GM12892 (cell line): ENCODE results near the gene SLAMF9. TPM values are rescaled to one million over a fixed set of nuclear protein-coding genes. Genes with fewer than 3 reads are reported as not detected.
A peak's percentile ranks its signal among the peaks of the same experiment; 100 is the strongest.

ENCODE experiments used
- DNase-seq: peaks from one replicate; pipeline ENCODE4 v3.0.0; 2011; ENCODE audit not compliant: insufficient read length
- FAIRE-seq: peaks from 2 replicates; lab custom pipeline; 2011; peaks lifted over from hg19 to GRCh38; lab: Jason Lieb, UNC
- POLR2A ChIP-seq: IDR thresholded peaks from 2 replicates; pipeline ENCODE4 v1.6.1; 2011; ENCODE audit warnings: low read depth, low read length, control low read depth
- POLR2AphosphoS5 ChIP-seq: IDR thresholded peaks from 2 replicates; pipeline ENCODE4 v1.6.1; 2011; ENCODE audit warnings: low read depth, low read length, control low read depth
- TAF1 ChIP-seq: IDR thresholded peaks from 2 replicates; pipeline ENCODE4 v1.6.1; 2011; ENCODE audit warnings: low read depth, mild to moderate bottlenecking, control low read depth, low read length, borderline replicate concordance
- polyA plus RNA-seq: library from polyadenylated mRNA; unstranded; fragments of >200 nt; gene quantifications from one replicate; pipeline ENCODE4 v1.2.1, GENCODE V29; 2012; ENCODE audit warnings: missing spikeins, inconsistent platforms; ENCODE audit not compliant: missing spikeins

Gene SLAMF9
- not detected for polyA plus RNA-seq

DNA sequence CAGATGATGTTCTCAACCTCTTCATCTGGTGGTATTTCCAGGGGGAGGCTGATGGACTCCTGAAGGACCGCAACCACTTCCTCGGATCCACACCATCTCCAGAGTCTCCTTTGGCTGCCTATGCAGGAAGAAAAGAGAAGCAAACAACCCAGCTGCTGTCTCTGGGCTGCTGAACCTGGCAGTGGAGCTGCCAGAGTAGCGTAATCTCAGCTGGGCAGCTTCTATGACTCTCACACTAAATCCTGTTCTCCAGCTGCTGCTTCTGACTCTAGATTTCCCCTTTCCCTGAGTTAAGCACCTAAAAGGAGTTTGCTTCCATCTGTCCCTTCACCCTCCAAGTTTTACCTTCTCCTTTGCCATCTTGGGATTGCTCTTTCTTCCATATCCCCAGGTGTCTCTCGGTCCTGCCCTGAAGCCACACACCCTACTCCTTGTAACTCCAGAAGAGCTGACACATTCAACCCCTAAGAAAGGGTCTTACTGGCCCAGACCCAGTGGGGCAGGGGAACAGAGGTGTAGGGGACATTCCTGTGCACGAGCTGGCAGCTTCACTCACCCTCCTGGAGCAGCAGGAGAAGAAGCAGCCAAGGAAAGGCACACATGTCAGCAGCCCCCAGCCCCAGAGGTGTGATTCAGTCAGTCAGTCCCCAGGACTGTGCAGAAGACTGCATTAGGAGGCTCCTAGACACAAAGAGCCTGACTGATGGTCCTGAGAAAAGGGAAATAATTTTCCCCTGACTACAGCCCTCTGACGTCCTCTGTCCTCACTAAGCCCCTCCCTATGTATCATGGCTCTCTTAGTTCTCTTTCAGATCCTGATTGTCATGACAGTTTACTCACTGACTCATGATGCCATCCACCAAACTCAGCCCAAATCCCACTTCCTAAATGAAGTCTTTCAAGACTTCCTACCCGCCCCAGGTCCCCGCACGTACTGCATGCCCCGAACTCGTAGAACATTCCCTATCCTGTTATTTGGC, at the start of gene SLAMF9:
SLAMF9 (minus strand) TSS at position 702 of the 980 bp plus-strand sequence; CDS start at position 602, 100 bp downstream.
- DNase-seq = no peak

DNA sequence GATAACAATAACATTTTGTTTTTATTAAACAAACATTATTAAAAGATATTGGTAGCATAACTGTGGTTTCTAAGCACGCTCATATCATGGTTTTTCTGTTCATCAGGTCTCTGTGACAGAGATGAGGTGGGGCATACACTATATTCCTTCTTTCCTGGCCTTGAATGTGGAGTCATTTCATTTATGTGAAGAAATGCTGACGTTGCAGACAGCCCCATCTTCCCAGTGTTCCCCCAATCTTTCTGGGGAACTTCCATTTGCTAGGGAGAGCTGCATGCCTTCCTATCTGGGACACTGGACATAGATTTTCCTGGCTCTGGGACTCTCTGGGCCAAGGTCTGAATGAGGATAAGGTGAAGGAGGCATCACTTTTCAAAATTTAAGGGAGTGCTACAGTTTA, 47.4 kb upstream of the SLAMF9 start:
- FAIRE-seq (no peak), DNase-seq (no peak)
- TF ChIP-seq POLR2AphosphoS5 (no peak), POLR2A (no peak), TAF1 (no peak)

More for the DNA sequence above, at the start of gene SLAMF9:
- FAIRE-seq = peak; percentile 50
- TF ChIP-seq POLR2AphosphoS5 (no peak), POLR2A (no peak), TAF1 (no peak)

GRCh38 chr1:159999204-159999603, 45.2 kb upstream of the SLAMF9 start:
- no peak for TF ChIP-seq TAF1
- no peak for TF ChIP-seq POLR2AphosphoS5
- no peak for TF ChIP-seq POLR2A
- FAIRE-seq = no peak
- no peak for DNase-seq

DNA sequence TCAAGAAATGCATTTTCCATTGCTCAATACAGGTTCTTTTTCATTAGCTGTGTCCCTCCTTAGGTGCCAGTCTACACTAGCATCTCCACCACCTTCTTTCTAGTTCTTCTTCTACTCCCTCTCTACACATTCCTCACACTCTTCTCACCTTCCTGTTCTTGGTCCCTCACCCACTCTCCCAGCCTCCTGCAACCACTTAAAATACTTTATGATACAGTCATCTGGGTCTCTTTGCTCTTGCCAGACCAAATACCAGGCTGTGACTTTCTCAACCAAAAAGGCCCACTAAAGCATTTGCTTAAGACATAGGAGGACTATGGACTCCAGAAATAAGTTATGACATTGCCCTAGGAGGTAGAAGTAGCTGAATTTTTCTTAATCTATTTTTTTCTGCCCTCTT, 42.6 kb upstream of the SLAMF9 start:
- DNase-seq = no peak

DNA sequence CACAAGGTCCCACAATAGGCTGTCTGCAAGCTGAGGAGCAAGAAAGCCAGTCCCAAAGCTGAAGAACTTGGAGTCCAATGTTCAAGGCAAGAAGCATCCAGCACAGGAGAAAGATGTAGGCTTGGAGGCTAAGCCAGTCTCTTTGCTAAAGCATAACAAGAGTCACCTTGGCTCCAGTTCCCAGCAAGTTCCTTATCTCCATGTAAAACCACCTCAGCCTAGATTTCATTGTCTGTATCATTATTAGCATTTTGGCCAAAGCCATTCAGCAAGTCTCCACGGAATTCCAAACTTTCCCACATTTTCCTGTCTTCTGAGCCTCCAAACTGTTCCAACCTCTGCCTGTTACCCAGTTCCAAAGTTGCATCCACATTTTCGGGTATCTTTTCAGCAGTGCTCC, 40.9 kb upstream of the SLAMF9 start:
- FAIRE-seq (no peak), DNase-seq (no peak)
- TF ChIP-seq POLR2AphosphoS5 (no peak), POLR2A (no peak), TAF1 (no peak)

More for the DNA sequence above, 42.6 kb upstream of the SLAMF9 start:
- TF ChIP-seq TAF1 = no peak
- TF ChIP-seq POLR2AphosphoS5 = no peak
- no peak for TF ChIP-seq POLR2A
- FAIRE-seq = no peak

- no peak for DNase-seq
- TF ChIP-seq POLR2AphosphoS5 = no peak
- TF ChIP-seq POLR2A = no peak
- TF ChIP-seq TAF1 = no peak
- no peak for FAIRE-seq
Observed at GRCh38 chr1:159993911-159994310, 39.9 kb upstream of the SLAMF9 start.

- DNase-seq (no peak), FAIRE-seq (no peak)
- TF ChIP-seq POLR2AphosphoS5 (no peak), TAF1 (no peak), POLR2A (no peak)
Observed at GRCh38 chr1:159992161-159992560, 38.1 kb upstream of the SLAMF9 start.

DNA sequence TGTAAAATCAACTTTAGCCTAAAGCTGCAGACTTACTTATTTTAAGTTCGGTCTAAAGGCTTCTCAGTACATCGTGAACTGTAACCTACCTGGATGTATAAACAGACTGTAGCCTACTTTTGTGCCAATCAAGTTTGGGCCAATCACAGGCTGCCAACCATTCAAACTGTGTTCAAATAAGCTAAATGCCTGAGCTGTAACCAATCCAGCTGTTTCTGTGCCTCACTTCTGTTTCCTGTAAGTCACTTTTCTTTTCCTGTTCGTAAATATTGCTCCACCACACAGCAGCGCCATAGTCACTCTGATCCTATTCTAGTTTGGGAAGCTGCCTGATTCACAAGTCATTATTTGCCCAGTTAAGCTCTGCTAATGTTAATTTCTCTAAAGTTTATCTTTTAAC, 37.5 kb upstream of the SLAMF9 start:
- FAIRE-seq (peak; percentile 5), DNase-seq (no peak)
- TF ChIP-seq POLR2A = no peak
- no peak for TF ChIP-seq POLR2AphosphoS5
- no peak for TF ChIP-seq TAF1

GRCh38 chr1:159990005-159990404, 36.0 kb upstream of the SLAMF9 start:
- TF ChIP-seq POLR2AphosphoS5 = no peak
- TF ChIP-seq POLR2A = no peak
- TF ChIP-seq TAF1 = no peak
- no peak for FAIRE-seq
- DNase-seq = no peak

GRCh38 chr1:159989581-159989980, 35.5 kb upstream of the SLAMF9 start:
- DNase-seq (no peak), FAIRE-seq (no peak)
- TF ChIP-seq POLR2A (no peak), TAF1 (no peak), POLR2AphosphoS5 (no peak)

- TF ChIP-seq TAF1 (no peak), POLR2A (no peak), POLR2AphosphoS5 (no peak)
- FAIRE-seq (no peak), DNase-seq (no peak)
Observed at GRCh38 chr1:159988006-159988405, 34.0 kb upstream of the SLAMF9 start.
